ENCODE measurements around the gene VEGFB. TPM values are rescaled to one million over a fixed set of nuclear protein-coding genes. Genes with fewer than 3 reads are reported as not detected.

VEGFB gene
- total and polyA plus RNA-seq, 2 of the 4 experiments (the other 2 are of a cell fraction): 3.0 to 25.1 TPM

- no TSS peak for BruUV-seq (replicated peaks)
- H4K5ac ChIP-seq (ENCODE audit: low read depth, low read length): no peak overlapping the region
- H2BK120ac ChIP-seq (ENCODE audit: low read depth, low read length): no peak overlapping the region
- H3K4ac ChIP-seq (ENCODE audit: low read depth, low read length): no peak overlapping the region
- peaks cover 5 to 11% of the 10 kb centered on the region in 2 experiments; a peak in 2 of 4 replicates for H3K79me1 ChIP-seq (ENCODE audit: low read depth in 1 of 2, low read length in 2 of 2)
- H2AK5ac ChIP-seq (ENCODE audit: low read depth, low read length): no peak overlapping the region
- H3K9me3 ChIP-seq (ENCODE audit: control insufficient read depth, insufficient read depth, low read length): no peaks in the 10 kb centered on the region
- DNase-seq: no peak
- in situ Hi-C loops (cut with MboI; ENCODE audit: low sequenced_read_pairs) (no loop called here), dilution Hi-C loops (cut with HindIII; ENCODE audit: low sequenced_read_pairs, unreplicated experiment) (no loop called here), intact Hi-C loops (cut with micrococcal nuclease) (no loop called here)
- H4K8ac ChIP-seq (ENCODE audit: low read depth in 2 of 2, low read length in 2 of 2): no peak overlapping the region
- no peak overlapping the region for H2BK5ac ChIP-seq (ENCODE audit: low read depth, low read length, poor library complexity, severe bottlenecking)
- no peak overlapping the region for H2BK20ac ChIP-seq (ENCODE audit: low read depth, low read length)
- H3K18ac ChIP-seq (ENCODE audit: low read depth, low read length): no peak overlapping the region
- H3K9ac ChIP-seq (ENCODE audit: low read depth, low read length): no peak overlapping the region
- H2AFZ ChIP-seq (replicated peaks; ENCODE audit: low read length, poor library complexity): no peak overlapping the region
- no peak overlapping the region for H3K23ac ChIP-seq (ENCODE audit: low read depth, low read length)
- H3K14ac ChIP-seq (replicated peaks; ENCODE audit: low read depth, low read length): no peak overlapping the region
- H3K36me3 ChIP-seq (ENCODE audit: control insufficient read depth, insufficient read depth, low read length): peaks cover 5% of the 10 kb centered on the region
- H3K4me1 ChIP-seq (ENCODE audit: control insufficient read depth, insufficient read depth, low read length): no peaks in the 10 kb centered on the region
- no peak for ATAC-seq (ENCODE audit: low read depth)
- H3K56ac ChIP-seq (ENCODE audit: extremely low read depth, insufficient read depth, low read length): no peak overlapping the region
- no peaks in the 10 kb centered on the region for H3K27me3 ChIP-seq (ENCODE audit: control insufficient read depth, insufficient read depth, low read length)
- H2BK15ac ChIP-seq (ENCODE audit: low read depth, low read length): no peak overlapping the region
- 0 out of 2 replicates have a peak, but pooled peaks cover 8% of the 10 kb centered on the region for H3K9me1 ChIP-seq (ENCODE audit: insufficient read depth, low read length)
- no peak overlapping the region for H2AK9ac ChIP-seq (replicated peaks; ENCODE audit: low read depth, low read length, poor library complexity)
- no peak overlapping the region for H3K4me2 ChIP-seq (ENCODE audit: low read depth, low read length)
- no CpG with 5 or more reads among the region's 10 CpGs for WGBS, 2 experiments (ENCODE audit: extremely low coverage in 2 of 2, insufficient read length in 1 of 2)
- no peak overlapping the region for H3K4me3 ChIP-seq (ENCODE audit: insufficient read depth, low read depth, low read length)
- CTCF ChIA-PET: no interaction called here
- H3K27ac ChIP-seq (ENCODE audit: insufficient read depth, low read length): no peak overlapping the region
- H4K91ac ChIP-seq (ENCODE audit: insufficient read depth, low read depth, low read length): no peak overlapping the region
- POLR2A ChIA-PET (ENCODE audit: unreplicated experiment): no interaction called here
- TF ChIP-seq RCOR1 (IDR thresholded peaks at IDR 0.05; ENCODE audit: insufficient replicate concordance, low read length): no peak
- TF ChIP-seq NFE2L2 (IDR thresholded peaks at IDR 0.05; ENCODE audit: low read depth, low read length): no peak
- TF ChIP-seq USF2 (IDR thresholded peaks at IDR 0.05; ENCODE audit: low read depth, low read length): no peak
- no peak for TF ChIP-seq RAD21 (IDR thresholded peaks at IDR 0.05; ENCODE audit: low read length)
- TF ChIP-seq ELK1 (IDR thresholded peaks at IDR 0.05; ENCODE audit: borderline replicate concordance, low read depth, low read length): no peak
- TF ChIP-seq POLR2A (IDR thresholded peaks at IDR 0.05; ENCODE audit: low read depth, low read length): no peak
- TF ChIP-seq BHLHE40 (IDR thresholded peaks at IDR 0.05; ENCODE audit: low read depth, low read length): no peak
- TF ChIP-seq SMC3 (IDR thresholded peaks at IDR 0.05; ENCODE audit: low read depth, low read length): no peak
- TF ChIP-seq CEBPB (IDR thresholded peaks at IDR 0.05; ENCODE audit: low read depth, low read length): no peak
- no peaks in the 10 kb centered on the region for H4K20me1 ChIP-seq (ENCODE audit: insufficient read depth, low read length)
Measured at GRCh38 chr11:64219755-64220154, 14.6 kb upstream of the VEGFB start.
